ENCODE results near the gene CRHBP.
"Not testable (repeated sequence)": the region's sequence is repeated elsewhere in the genome, so short reads cannot be mapped to it uniquely, and the experiment has no call there.

CRHBP gene

GRCh38 chr5:76958991-76959767 is 6.3 kb downstream of the CRHBP start:
- in situ Hi-C loops (cut with MboI; ENCODE audit: low sequenced_read_pairs) = no loop called here

- in situ Hi-C loops (cut with MboI; ENCODE audit: low sequenced_read_pairs) = no loop called here
Measured at GRCh38 chr5:76960004-76960625, 7.3 kb downstream of the CRHBP start.

DNA sequence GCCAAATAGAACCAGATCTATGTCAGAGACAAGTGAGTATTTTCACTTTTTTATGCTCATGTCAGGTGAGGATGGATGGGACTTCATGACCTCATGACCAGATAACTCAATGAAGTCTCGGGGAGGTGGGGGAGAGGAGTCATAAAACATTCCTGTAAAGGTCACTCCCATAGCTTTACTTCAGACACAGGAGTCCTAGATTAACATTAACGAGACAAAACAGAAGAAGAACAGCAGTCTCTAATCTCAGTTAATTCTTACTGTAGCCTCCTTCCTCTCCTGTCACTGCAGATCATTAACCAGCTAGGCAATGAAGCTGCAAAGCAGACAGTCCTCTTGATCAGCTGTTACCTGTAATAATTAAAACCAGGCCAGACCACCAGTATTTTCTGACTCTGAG is 11.2 kb downstream of the CRHBP start:
- in situ Hi-C loops (cut with MboI; ENCODE audit: low sequenced_read_pairs) = no loop called here

DNA sequence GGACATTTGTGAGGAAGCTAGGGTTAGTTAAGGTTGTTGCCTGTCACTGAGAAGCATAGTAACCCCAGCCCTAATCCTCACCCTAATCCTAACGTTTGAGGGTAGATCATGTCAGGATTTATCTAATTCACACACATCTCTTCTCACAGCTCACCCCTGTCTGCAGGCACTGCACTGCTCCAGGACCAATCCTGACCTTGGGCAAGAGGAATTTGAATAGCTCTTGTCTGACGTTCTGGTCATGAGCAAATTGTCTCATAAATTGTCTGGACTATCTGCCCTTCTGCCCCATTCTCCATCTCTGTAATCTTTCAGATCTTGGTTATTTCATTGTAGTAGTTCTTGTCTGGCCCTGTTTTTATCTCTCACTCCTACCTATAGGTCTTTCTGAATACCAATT is 18.7 kb downstream of the CRHBP start:
- in situ Hi-C loops (cut with MboI; ENCODE audit: low sequenced_read_pairs) = no loop called here

GRCh38 chr5:76972689-76973088 is 19.8 kb downstream of the CRHBP start:
- in situ Hi-C loops (cut with MboI; ENCODE audit: low sequenced_read_pairs) = no loop called here

GRCh38 chr5:76974785-76975184 is 21.9 kb downstream of the CRHBP start:
- in situ Hi-C loops (cut with MboI; ENCODE audit: low sequenced_read_pairs) = no loop called here

DNA sequence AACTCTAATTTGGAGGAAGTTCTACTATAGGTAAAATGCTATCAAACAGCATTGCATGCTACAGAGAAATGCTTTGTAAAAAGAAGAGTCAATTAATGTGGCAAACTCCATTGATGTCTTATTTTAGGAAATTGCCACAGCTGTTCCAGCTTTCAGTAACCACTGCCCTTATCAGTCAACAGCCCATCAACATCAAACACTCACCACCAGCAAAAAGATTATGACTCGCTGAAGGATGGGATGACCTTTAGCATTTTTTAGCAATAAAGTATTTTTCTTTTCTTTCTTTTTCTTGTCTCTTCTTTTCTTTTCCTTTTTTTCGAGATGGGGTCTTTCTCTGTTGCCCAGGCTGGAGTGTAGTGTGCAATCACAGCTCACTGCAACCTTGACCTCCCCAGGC is 26.0 kb downstream of the CRHBP start:
- in situ Hi-C loops (cut with MboI; ENCODE audit: low sequenced_read_pairs) = no loop called here

GRCh38 chr5:76980518-76981144 is 27.8 kb downstream of the CRHBP start:
- in situ Hi-C loops (cut with MboI; ENCODE audit: low sequenced_read_pairs) = no loop called here

DNA sequence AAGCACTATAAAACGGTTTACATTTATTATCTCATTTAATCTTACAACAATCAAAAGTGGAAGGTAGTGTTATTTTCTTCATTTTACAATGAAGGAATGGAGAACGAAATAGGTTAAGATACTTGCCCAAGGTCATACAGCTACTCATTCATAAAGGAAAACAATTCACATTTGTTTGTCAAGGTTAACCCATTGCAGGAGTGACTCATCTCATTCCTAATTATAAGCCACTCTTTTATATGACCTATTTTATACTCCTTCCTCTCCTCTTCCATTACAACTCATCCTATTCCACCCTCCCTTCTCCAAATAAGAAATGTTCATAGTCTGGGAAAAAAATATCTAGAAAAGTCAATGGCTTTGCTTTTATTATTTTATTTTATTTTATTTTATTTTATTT is 29.6 kb downstream of the CRHBP start:
- in situ Hi-C loops (cut with MboI; ENCODE audit: low sequenced_read_pairs) = no loop called here

- in situ Hi-C loops (cut with MboI; ENCODE audit: low sequenced_read_pairs) = no loop called here
Measured at GRCh38 chr5:76983468-76983867, 30.6 kb downstream of the CRHBP start.

DNA sequence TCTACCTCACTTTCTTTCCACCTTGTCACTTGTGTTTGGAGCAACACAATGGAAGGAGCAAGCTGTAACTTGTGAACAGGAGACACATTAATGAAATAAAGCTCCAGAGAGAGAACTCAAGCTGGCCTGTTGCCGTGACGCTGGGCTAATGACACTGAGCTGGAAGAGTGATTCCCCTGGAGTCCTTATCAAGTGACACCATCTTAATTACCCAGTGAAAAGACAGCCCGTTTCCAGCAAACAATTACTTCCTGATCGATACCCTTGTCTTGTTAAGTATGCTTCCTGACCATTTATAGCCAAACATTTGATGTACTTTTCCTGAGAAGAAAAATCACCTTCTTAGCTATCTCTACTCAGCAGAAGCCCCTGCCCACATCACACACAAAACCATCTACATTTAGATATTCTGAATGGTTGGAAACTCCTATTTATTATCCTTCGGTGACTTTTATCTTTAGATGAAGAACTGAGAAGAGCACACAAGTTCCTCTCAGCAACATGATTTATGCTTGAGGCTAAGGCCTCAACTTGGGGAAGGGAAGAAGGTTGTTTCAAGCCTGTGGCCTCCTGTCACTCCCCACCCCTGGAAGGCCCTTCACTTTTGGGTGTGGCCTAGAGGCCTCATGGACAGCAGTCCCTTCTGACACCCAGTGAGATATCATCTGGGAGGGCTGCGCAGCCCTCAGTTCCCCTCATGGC is 34.1 kb downstream of the CRHBP start:
- in situ Hi-C loops (cut with MboI; ENCODE audit: low sequenced_read_pairs) = no loop called here

DNA sequence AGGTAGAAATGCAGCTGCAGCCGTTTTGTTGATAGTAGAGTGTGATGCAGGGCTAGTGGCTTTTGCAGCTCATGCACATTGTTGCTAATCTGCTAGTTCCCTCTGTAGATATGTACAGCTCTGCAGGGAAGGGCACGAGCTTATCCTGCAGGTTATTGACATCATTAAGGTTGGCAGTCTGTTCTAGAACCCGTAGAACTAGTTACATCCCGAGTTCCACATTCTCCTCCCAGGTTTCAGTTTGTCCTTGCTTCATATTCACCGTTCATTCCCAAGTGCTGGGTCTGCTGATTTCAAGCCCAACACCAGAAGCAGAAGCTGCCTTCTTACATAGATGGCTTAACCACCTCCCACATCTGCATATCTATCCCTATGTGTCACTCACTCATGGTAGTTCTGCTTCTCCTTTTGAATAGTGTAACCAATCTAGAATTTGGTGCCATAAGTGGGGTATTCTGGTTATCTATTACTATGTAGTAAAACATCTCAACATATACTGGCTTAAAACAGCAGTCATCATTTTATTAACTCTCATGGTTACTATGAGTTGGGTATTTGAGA is 38.1 kb downstream of the CRHBP start:
- in situ Hi-C loops (cut with MboI; ENCODE audit: low sequenced_read_pairs) = no loop called here

DNA sequence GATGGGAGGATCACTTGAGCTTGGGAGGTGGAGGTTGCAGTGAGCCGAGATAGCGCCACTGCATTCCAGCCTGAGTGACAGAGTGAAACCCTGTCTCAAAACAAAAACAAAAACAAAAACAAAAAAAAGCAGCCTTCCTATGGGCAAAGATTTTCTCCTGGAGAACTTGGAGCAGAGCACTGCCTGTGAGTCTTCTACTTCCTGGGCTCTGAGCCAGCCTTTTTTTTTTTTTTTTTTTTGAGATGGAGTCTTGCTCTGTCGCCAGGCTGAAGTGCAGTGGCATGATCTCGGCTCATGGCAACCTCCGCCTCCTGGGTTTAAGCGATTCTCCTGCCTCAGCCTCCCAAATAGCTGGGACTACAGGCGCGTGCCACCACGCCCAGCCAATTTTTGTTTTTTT is 40.6 kb downstream of the CRHBP start:
- in situ Hi-C loops (cut with MboI; ENCODE audit: low sequenced_read_pairs) = not testable (repeated sequence)

DNA sequence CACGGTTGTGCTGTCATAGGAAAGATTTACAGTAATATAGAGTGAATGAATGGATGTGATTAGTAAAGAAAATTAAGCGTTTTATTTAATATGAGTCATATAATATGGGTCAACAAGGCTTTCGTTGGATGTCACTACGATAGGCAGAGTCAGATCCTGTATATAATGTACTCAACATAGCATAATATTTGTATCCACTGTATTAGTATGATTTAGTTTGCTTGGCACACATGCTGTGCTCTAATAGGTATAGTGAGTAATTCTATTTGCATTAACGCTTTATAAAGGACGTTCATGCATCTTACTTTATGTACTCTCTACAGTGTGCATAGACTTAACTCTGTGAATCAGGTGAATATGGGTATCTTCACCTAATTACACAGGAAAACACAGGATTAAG is 41.5 kb downstream of the CRHBP start:
- in situ Hi-C loops (cut with MboI; ENCODE audit: low sequenced_read_pairs) = no loop called here

- in situ Hi-C loops (cut with MboI; ENCODE audit: low sequenced_read_pairs) = not testable (repeated sequence)
Measured at GRCh38 chr5:76998251-76998650, 45.4 kb downstream of the CRHBP start.

DNA sequence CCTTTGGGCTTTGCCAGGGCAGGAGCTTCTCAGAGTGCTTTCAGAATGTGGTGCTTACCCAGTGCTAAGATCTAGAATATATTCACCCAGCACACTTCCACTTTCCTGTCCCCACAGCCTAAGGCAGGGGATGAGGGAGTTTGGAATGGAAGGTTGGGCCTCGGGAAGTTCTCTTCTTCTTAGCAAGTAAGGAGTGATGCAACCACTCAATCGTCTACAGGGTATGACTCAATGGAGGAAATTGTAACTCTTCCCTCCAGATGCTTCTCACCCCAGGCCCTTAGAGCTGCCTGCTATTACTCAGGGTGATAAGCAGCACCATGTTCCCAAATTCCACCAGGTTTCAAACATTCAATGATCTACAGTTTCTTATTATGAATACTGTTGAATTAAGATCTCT is 46.6 kb downstream of the CRHBP start:
- in situ Hi-C loops (cut with MboI; ENCODE audit: low sequenced_read_pairs) = no loop called here

- in situ Hi-C loops (cut with MboI; ENCODE audit: low sequenced_read_pairs) = no loop called here
Measured at GRCh38 chr5:77003246-77003645, 50.4 kb downstream of the CRHBP start.

GRCh38 chr5:77006124-77006523 is 53.3 kb downstream of the CRHBP start:
- in situ Hi-C loops (cut with MboI; ENCODE audit: low sequenced_read_pairs) = no loop called here

- in situ Hi-C loops (cut with MboI; ENCODE audit: low sequenced_read_pairs) = no loop called here
Measured at GRCh38 chr5:77008413-77008812, 55.6 kb downstream of the CRHBP start.

DNA sequence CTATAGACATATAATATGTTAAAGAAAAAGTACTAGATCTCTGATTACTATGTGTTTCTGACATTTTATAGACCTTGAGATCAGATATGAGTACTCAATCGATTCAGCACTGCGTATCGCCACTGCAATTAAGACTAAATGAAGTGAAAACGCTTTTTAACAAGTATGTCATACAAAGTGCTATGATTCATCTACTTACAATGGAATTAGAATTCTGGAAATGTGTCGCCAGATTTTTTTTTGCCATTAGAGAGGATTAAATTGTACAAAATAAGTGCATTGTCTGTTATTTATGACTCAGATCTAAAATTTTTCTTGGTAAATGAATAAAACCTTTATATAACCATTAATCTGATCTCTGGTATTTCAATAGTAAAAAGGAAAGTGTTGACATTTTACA is 57.4 kb downstream of the CRHBP start:
- in situ Hi-C loops (cut with MboI; ENCODE audit: low sequenced_read_pairs) = no loop called here

DNA sequence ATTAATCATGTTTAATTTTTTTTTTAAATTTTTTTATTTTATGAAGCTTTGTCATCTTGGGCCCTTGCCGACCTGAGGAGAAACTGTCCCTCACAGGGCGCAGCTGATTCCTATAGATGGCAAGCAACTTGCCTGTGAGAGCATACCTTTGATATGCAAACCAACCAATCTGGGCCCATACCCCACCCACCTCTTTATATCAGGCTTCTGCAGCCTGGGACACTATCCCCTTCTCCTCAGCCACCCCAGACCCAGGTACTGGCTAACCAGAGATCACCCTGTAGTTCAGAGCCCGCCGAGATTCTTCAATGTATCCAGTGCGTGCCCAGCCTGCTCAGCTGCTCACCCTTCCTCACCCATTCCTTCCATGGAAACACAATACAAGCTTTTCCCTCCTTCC is 58.7 kb downstream of the CRHBP start:
- in situ Hi-C loops (cut with MboI; ENCODE audit: low sequenced_read_pairs) = no loop called here
